HAP-1 (cell line): ENCODE results near the gene SLC22A14.
A peak's percentile ranks its signal among the peaks of the same experiment; 100 is the strongest.

ENCODE experiments used
- DNase-seq, 2 experiments: peaks; one replicate each; pipeline ENCODE4 v3.0.0-alpha.2; 2016 to 2020; ENCODE audit warnings: low spot score in 2 of 2
- H3K27me3 ChIP-seq: fragments of 250-450 bp; sonication (Bioruptor Pico); 2 replicates; pipeline ENCODE4 v1.5.1; 2020; ENCODE audit warnings: low read depth, mild to moderate bottlenecking, moderate library complexity
- H3K36me3 ChIP-seq: fragments of 250-450 bp; sonication (Bioruptor Pico); replicated peaks from 2 replicates; pipeline ENCODE4 v1.5.1; 2020; ENCODE audit warnings: mild to moderate bottlenecking
- H3K4me1 ChIP-seq: fragments of 250-450 bp; sonication (Bioruptor Pico); 2 replicates; pipeline ENCODE4 v1.5.1; 2020; ENCODE audit warnings: mild to moderate bottlenecking
- H3K4me3 ChIP-seq: fragments of 250-450 bp; sonication (Bioruptor Pico); 2 replicates; pipeline ENCODE4 v1.5.1; 2020; ENCODE audit warnings: mild to moderate bottlenecking, moderate library complexity
- H3K9me3 ChIP-seq: fragments of 250-450 bp; sonication (Bioruptor Pico); 2 replicates; pipeline ENCODE4 v1.5.1; 2020; ENCODE audit warnings: mild to moderate bottlenecking, moderate library complexity
- in situ Hi-C: fragments of 300-500 bp; cut with MboI; formaldehyde crosslinking; loops from 3 replicates; pipeline ENCODE4 v1.14.3; 2020; ENCODE audit warnings: low sequenced_read_pairs, inconsistent platforms, mixed read lengths

Gene SLC22A14

DNA sequence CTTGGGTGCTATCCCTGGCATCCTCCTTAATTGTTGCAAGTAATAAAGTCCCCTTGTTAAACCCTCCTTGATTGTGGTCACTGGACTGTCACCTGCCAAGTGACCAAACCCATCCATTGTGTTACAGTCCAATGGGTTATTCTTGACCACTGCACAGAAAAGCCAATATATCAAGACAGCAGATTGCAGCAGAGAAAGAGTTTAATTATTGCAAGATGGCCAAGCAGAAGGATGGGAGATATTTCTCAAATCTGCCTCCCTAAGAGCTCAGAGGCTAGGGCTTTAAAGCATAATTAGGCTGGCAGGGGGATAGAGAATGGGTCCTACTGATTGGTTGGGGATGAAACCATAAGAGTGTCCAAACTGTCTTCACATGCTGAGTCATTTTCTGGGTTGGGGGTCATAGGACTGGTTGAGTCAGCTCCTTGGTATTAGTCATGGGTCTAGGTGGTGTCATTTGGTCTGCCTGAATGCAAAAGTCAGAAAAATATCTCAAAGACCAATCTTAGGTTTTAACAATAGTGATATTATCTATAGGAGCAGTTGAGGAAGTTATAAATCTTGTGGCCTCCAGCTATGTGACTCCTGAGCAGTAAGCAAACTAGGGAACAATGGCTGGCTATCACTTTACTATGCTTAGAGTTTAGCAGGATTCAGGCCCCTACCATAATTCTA is 45.4 kb downstream of the SLC22A14 start:
- in situ Hi-C loops, result no loop called here
- DNase-seq, result no peak
- H3K27me3 ChIP-seq, result no peaks in the 10 kb centered on the region
- no peaks in the 10 kb centered on the region for H3K4me1 ChIP-seq
- H3K9me3 ChIP-seq, result peaks cover 4% of the 10 kb centered on the region
- no peak overlapping the region for H3K4me3 ChIP-seq
- no peaks in the 10 kb centered on the region for H3K36me3 ChIP-seq

DNA sequence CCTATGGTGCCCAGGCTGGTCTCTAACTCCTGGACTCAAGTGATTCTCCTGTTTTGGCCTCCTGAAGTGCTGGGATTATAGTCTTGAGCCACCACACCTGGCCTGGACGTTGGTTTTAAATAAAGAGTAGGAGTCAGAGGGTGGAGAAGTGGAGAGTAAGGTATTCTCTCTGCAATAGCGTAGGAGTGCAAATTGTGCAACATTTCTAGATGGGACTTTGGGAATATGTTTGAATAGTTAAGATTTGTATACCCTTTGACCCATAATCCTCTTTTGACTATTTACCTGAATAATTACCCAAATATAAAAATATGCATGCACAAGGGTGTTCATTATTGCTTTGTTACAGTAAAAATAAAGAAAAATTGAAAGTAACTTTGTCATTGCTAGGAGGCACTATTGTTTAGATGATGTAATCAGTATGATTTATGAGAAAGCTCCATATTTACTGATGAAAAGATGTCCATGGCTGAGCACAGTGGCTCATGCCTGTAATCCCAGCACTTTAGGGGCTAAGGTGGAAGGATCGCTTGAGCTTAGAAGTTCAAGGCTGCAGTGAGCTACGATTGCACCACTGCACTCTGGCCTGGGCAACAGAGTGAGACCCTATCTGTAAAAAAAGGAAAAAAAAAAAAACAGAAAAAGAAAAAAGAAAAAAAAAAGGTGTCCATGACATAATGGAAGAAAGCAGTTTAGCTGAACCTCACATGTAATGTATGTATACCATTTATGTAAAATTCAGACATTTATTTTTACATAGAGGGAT is 49.3 kb downstream of the SLC22A14 start:
- Histone ChIP-seq H3K4me3 (no peak overlapping the region), H3K36me3 (no peaks in the 10 kb centered on the region), H3K27me3 (no peaks in the 10 kb centered on the region), H3K9me3 (peaks cover 4% of the 10 kb centered on the region), H3K4me1 (no peaks in the 10 kb centered on the region)
- no peak for DNase-seq
- in situ Hi-C loops, result no loop called here

DNA sequence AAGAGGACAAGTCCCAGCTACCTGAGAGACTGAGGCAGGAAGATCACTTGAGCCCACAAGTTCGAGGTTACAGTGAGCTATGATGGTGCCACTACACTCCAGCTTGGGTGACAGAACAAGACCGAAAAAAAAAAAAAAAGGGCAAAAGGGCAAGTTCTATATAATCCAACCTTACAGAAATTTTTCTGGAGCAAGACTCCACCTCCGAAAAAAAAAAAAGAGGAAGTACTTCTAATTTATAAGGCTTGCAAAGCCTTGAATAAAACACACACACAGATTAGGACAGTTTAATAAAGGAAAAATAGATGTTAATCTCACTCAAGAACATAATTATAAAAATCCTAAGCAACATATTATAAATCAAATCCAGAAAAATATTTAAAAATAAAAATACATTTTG is 50.1 kb downstream of the SLC22A14 start:
- in situ Hi-C loops, result no loop called here
- H3K4me1 ChIP-seq, result no peaks in the 10 kb centered on the region
- H3K36me3 ChIP-seq, result no peaks in the 10 kb centered on the region
- peaks cover 3% of the 10 kb centered on the region for H3K9me3 ChIP-seq
- H3K4me3 ChIP-seq, result no peak overlapping the region
- no peak for DNase-seq
- no peaks in the 10 kb centered on the region for H3K27me3 ChIP-seq

DNA sequence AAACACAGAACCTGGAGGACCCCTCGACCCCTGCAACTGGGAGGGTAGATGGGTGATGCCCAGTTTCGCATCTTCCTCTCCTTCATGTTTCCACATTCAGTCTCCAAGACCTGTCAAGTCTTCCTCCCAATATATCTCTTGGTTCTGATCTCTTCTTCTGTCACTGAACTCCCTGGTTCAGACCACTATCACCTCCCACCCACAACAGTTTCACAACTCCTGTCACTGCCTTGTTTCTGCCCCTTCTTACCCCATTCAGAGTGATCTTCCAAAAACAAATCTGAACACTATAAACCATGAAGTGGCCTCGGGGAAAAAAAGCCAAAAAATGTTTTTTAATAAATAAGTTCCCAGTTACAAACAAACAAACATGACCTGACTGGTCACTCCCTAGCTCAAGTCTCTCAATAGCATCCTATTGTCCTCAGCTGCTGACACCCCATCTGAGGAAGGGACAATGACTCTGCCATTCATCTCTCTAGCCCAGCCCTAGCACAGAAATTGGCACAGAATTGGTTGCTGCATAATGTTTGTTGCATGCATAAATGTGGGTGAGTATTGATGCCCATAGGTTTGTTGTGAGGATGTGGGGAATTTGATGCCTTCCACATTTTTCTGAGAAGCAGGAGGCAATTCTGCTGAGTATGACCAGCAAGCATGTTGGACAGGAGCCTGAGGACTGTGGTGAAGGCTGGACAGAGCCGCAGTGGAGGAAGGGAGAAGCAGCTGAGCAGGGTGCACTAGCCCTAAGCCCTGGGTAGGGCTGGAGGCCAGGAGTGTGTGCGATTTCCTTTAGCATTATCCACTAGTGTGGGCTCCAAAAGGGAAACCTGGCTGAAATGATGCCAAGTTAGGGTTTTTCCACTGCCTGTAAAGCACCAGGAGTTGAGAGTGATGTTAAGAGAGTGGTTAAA is 52.3 kb downstream of the SLC22A14 start:
- DNase-seq, result no peak
- Histone ChIP-seq H3K36me3 (no peaks in the 10 kb centered on the region), H3K9me3 (no peaks in the 10 kb centered on the region), H3K4me3 (no peak overlapping the region), H3K4me1 (no peaks in the 10 kb centered on the region), H3K27me3 (peaks cover 6% of the 10 kb centered on the region)
- in situ Hi-C loops, result no loop called here

DNA sequence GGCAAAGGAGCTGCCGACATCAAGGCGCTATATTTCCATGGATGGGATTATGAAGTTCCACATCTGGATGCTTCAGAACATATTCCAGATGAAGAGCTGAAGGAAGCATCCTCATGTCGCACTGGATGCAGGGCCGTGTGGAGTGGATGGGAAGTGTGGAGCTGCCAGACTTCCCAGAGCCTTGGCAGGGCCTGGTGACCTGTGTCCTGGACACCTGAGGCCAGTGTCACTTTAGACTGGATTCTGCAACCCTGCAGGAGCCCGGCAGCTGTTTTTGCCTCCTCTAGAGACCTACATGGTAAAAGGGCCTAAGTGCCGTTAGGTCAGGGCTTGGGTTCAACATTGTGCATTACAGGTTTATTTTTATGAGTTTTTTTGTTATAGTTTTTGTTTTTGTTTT is 53.2 kb downstream of the SLC22A14 start:
- peaks cover 6% of the 10 kb centered on the region for H3K27me3 ChIP-seq
- no peaks in the 10 kb centered on the region for H3K4me1 ChIP-seq
- H3K36me3 ChIP-seq, result no peaks in the 10 kb centered on the region
- no peak overlapping the region for H3K4me3 ChIP-seq
- no peaks in the 10 kb centered on the region for H3K9me3 ChIP-seq
- in situ Hi-C loops, result no loop called here
- DNase-seq, result no peak

DNA sequence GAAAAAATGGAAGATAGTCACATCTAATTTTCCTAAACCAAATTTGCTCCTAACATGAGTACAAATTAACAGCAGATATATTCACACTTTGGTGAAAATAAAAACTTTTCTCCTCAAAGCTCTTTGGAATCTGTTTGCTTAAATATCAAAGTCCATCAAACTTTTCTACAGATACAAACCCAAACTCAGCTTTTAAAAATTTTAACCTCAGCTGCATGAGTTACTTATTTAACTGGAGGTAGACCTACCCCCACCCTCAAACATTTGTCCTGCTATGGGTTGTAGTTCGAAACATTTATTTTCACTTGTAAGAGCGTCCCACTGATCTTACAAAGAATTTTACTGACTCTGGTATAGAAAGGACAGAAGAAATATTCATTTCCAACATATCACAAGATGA is 55.6 kb downstream of the SLC22A14 start:
- Histone ChIP-seq H3K9me3 (no peaks in the 10 kb centered on the region), H3K4me3 (no peak overlapping the region), H3K36me3 (no peaks in the 10 kb centered on the region), H3K27me3 (peaks cover 6% of the 10 kb centered on the region), H3K4me1 (no peaks in the 10 kb centered on the region)
- in situ Hi-C loops, result no loop called here
- no peak for DNase-seq

DNA sequence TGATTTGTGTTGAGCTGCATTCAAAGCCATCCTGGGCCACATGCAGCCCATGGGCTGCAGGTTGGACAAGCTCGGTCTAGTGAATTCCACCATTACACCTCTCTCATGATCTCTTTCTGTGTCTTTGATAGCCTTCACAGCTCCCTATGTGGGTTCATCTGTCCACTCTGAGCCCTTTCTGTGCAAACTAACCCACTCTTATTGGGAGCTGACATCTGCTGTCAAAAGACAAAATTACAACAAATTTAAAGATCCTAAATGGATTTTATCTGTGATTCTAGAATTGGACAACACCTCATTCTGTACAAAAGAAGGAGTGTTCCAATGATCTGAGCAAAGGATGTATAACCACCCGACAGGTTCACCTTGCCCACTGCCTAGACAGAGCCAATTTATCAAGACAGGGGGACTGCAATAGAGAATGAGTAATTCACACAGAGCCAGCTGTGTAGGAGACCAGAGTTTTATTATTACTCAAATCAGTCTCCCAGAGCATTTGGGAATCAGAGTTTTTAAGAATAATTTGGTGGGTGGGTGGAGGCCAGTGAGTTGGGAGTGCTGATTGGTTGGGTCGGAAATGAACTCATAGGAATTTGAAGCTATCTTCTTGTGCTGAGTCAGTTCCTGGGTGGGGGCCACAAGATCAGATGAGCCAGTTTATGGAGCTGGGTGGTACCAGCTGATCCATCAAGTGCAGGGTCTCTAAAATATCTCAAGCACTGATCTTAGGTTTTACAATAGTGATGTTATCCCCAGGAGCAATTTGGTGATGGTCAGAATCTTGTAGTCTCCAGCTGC is 61.9 kb downstream of the SLC22A14 start:
- H3K9me3 ChIP-seq, result no peaks in the 10 kb centered on the region
- no peak overlapping the region for H3K4me3 ChIP-seq
- in situ Hi-C loops, result loop anchor here (10.0 kb wide), 1 partner anchor 141 kb away; no protein-coding TSS in a partner anchor
- H3K27me3 ChIP-seq, result no peaks in the 10 kb centered on the region
- no peak for DNase-seq
- peaks cover 8% of the 10 kb centered on the region for H3K36me3 ChIP-seq
- peaks cover 5% of the 10 kb centered on the region; the same call in 1 of the 2 replicates for H3K4me1 ChIP-seq

DNA sequence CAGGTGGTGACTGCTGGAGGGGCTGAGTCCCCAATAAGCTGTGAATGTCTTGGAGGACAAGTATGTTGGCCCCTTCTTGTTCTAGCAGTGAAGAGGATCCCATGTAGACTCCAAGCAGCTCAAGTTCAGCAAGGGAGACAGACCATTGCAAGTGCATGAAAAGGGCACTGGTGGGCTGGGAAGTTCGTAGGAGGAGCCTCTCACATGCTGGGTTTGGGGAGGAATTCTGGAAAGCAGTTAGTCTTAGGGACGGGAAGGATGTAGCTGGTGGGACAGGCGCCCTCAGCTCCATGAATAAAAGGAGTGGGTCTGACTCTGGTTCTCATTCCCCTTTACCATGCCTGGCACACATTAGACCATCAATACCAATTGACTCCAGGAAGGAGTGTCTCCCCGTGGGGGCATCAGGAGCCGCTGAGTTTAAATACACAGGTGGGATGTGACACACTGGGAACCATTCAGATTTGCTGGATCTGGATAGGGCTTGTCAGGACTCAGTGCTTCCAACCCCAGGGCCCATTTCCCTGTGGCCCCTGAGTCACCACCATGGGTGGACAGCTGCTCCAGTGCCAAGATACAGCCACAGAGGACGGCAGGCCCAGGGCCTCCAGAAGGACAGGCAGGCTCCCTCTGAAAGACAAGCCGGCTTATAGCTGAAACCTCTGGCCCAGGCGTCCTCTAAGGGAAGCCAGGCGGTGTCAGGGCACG is 63.9 kb downstream of the SLC22A14 start:
- no peak overlapping the region for H3K4me3 ChIP-seq
- DNase-seq, result no peak
- no peaks in the 10 kb centered on the region for H3K27me3 ChIP-seq
- in situ Hi-C loops, result loop anchor here (10.0 kb wide), 1 partner anchor 139 kb away; no protein-coding TSS in a partner anchor
- H3K36me3 ChIP-seq, result peaks cover 13% of the 10 kb centered on the region
- H3K9me3 ChIP-seq, result no peaks in the 10 kb centered on the region
- H3K4me1 ChIP-seq, result peaks cover 9% of the 10 kb centered on the region; the same call in 1 of the 2 replicates

DNA sequence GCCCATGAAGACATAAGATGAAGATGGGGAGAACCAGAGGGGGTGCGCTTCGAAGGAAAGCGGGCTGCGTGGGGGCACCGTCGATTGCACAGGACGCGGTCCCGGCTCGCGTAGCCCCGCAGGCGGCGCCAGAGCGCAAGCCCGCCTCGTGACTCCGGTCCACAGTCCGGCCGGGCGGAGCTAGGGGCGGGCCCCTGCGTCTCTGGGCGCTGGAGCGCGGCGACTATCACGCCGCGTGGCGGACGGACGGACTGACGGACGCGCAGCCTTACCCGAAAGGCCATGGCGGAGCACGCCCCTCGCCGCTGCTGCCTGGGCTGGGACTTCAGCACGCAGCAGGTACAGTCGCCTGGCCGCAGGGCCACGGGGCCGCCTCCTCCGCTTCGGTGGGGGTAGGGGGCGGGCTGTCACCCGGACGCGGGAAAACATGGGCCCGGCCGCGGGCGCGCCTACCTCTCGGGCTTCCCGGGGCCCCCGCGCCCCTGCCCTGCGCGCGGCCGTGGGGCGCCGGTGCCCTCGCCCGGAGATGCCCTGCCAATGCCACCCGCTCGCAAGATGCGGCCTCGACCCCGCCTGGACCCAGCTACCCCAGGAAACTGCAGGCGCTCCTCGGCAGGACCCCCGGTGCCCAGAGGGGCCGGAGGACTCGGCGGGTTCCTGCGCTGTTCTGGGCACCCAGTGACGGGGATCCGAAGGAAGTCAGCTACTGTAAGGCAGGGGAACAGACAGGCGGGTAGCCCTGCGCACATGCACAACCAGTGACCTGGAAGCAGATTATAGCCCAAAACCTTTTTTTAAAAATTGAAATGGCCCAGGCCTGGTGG is 64.7 kb downstream of the SLC22A14 start, which contains the start of gene XYLB:
Gene XYLB, plus strand, starts transcription at position 199 of the 824 bp plus-strand sequence. Its CDS starts 84 bp downstream, at position 283.
- H3K36me3 ChIP-seq, result peaks cover 20% of the 10 kb centered on the region
- in situ Hi-C loops, result loop anchor here (10.0 kb wide), 1 partner anchor 138 kb away; no protein-coding TSS in a partner anchor
- peak within 1 kb of the TSS; percentile 64 for H3K4me3 ChIP-seq
- H3K4me1 ChIP-seq, result peaks cover 9% of the 10 kb centered on the region; the same call in 1 of the 2 replicates
- peak; percentile 72 to 90 for DNase-seq
- H3K27me3 ChIP-seq, result no peaks in the 10 kb centered on the region
- H3K9me3 ChIP-seq, result no peaks in the 10 kb centered on the region

DNA sequence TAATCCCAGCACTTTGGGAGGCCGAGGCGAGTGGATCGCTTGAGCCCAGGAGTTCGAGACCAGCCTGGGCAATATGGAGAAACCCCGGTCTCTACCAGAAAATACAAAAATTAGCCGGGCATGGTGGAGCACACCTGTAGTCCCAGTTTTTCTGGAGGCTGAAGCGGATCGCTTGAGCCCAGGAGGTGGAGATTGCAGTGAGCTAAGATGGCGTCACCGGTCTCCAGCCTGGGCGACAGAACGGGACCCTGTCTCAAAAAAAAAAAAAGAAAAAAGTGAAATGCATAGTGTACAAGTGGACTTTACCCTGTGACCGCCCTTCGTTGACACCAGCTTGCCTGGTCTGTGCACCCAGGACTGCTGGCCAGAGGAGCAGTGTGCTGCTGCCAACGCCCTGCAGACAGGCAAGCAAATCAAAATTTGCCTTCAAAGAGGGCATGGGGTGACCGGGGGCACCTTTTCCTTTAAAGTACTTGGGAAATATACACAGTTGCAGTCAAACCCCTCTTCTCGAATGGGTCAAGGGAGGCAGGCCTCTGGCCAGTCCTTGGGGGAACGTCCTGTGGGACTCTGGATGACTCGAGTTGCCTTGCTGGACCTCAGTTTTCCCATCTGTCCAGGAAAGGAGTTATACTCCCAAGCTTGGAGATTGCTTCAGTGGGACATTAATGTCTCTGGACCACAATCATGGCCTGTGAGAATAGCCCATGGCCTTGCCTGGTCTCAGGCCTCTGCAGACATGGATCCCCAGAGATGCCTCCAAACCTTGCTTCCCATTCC is 65.5 kb downstream of the SLC22A14 start:
- in situ Hi-C loops, result loop anchor here (10.0 kb wide), 1 partner anchor 137 kb away; no protein-coding TSS in a partner anchor
- peaks cover 9% of the 10 kb centered on the region; the same call in 1 of the 2 replicates for H3K4me1 ChIP-seq
- no peaks in the 10 kb centered on the region for H3K9me3 ChIP-seq
- peak overlapping the region; percentile 64 for H3K4me3 ChIP-seq
- H3K27me3 ChIP-seq, result no peaks in the 10 kb centered on the region
- DNase-seq, result no peak
- H3K36me3 ChIP-seq, result peaks cover 28% of the 10 kb centered on the region

DNA sequence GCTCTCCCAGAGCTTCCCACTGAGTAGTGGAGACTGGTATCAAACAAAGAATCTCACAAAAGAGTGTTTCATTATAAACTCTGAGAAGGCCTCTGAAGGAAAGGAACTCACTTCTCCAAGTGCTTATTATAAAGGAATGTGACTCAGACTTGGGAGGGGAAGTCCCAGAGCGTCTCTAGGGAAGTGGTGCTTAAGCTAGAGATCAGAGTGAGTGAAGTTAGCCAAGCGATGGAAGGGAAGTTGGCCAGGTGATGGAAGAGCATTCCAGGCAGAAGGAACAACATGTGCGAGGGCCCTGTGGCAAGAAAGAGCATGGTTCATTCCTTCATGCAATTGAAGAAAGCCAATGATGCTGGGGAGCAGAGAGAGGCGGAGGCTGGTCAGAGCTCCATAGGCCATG is 66.8 kb downstream of the SLC22A14 start:
- no peak for DNase-seq
- Histone ChIP-seq H3K27me3 (no peaks in the 10 kb centered on the region), H3K36me3 (peaks cover 32% of the 10 kb centered on the region), H3K4me3 (no peak overlapping the region), H3K4me1 (peaks cover 9% of the 10 kb centered on the region; the same call in 1 of the 2 replicates), H3K9me3 (no peaks in the 10 kb centered on the region)
- in situ Hi-C loops, result loop anchor here (10.0 kb wide), 1 partner anchor 136 kb away; no protein-coding TSS in a partner anchor
